DOHH2 (cell line): ENCODE data around the gene SEMA5A.

ENCODE experiments used
- H3F3A ChIP-seq: fragments of 200-600 bp; sonication (generic), shearing (Covaris generic); 2 replicates; pipeline ENCODE4 v1.6.0; 2016; ENCODE audit warnings: antibody characterized with exemption, mild to moderate bottlenecking; ENCODE audit not compliant: control insufficient read depth, insufficient read depth
- H3K27ac ChIP-seq: fragments of 200-600 bp; sonication (generic); 2 replicates; pipeline ENCODE4 v1.5.1; 2014; ENCODE audit warnings: low read depth, mild to moderate bottlenecking, low read length, moderate library complexity
- H3K27me3 ChIP-seq: fragments of 200-600 bp; sonication (generic); 2 replicates; pipeline ENCODE4 v1.6.1; 2014; ENCODE audit warnings: mild to moderate bottlenecking, low read length, mixed read lengths; ENCODE audit not compliant: control insufficient read depth
- H3K36me3 ChIP-seq: fragments of 200-600 bp; sonication (generic); 2 replicates; pipeline ENCODE4 v1.6.1; 2014; ENCODE audit warnings: mild to moderate bottlenecking, low read length, moderate library complexity, mixed read lengths; ENCODE audit not compliant: control insufficient read depth
- H3K4me1 ChIP-seq: fragments of 200-600 bp; sonication (generic); 2 replicates; pipeline ENCODE4 v1.6.1; 2014; ENCODE audit warnings: mild to moderate bottlenecking, low read length, mixed read lengths; ENCODE audit not compliant: control insufficient read depth
- H3K4me2 ChIP-seq: fragments of 200-600 bp; sonication (generic); 2 replicates; pipeline ENCODE4 v1.6.0; 2014; ENCODE audit warnings: mild to moderate bottlenecking, low read length, moderate library complexity
- H3K4me3 ChIP-seq: fragments of 200-600 bp; sonication (generic); 2 replicates; pipeline ENCODE4 v1.5.1; 2014; ENCODE audit warnings: mild to moderate bottlenecking, low read length, mixed read lengths
- H3K79me2 ChIP-seq: fragments of 200-600 bp; sonication (generic); 2 replicates; pipeline ENCODE4 v1.6.1; 2014; ENCODE audit warnings: mild to moderate bottlenecking, low read length, mixed read lengths; ENCODE audit not compliant: control insufficient read depth
- H3K9me2 ChIP-seq: fragments of 200-600 bp; sonication (generic); replicated peaks from 2 replicates; pipeline ENCODE4 v1.6.1; 2014; ENCODE audit warnings: mild to moderate bottlenecking, low read length, mixed read lengths; ENCODE audit not compliant: control insufficient read depth
- H3K9me3 ChIP-seq: fragments of 200-600 bp; sonication (generic); 2 replicates; pipeline ENCODE4 v1.6.1; 2014; ENCODE audit warnings: antibody characterized with exemption, low read length, mixed read lengths; ENCODE audit not compliant: control insufficient read depth, insufficient read depth
- H4K20me1 ChIP-seq: fragments of 200-600 bp; sonication (generic); 2 replicates; pipeline ENCODE4 v1.6.0; 2014; ENCODE audit warnings: low read depth, mild to moderate bottlenecking, antibody characterized with exemption, low read length, moderate library complexity; ENCODE audit not compliant: control insufficient read depth, insufficient read depth
- CTCF ChIP-seq: fragments of 200-600 bp; sonication (generic); IDR thresholded peaks from one replicate; pipeline ENCODE4 v1.5.1; 2014; ENCODE audit warnings: antibody characterized with exemption, mild to moderate bottlenecking, low read depth, low read length; ENCODE audit not compliant: poor library complexity, severe bottlenecking
- EZH2phosphoT487 ChIP-seq: fragments of 200-600 bp; sonication (generic); IDR thresholded peaks from 2 replicates; pipeline ENCODE4 v1.6.1; 2017; ENCODE audit warnings: borderline replicate concordance, mild to moderate bottlenecking, antibody characterized with exemption, low read length, moderate library complexity, mixed read lengths

The SEMA5A gene

GRCh38 chr5:9551567-9552537, 6.0 kb upstream of the SEMA5A start:
- no peaks in the 10 kb centered on the region for H3K79me2 ChIP-seq
- H3K4me2 ChIP-seq = no peak overlapping the region
- H4K20me1 ChIP-seq = no peaks in the 10 kb centered on the region

GRCh38 chr5:9549941-9550340, 4.1 kb upstream of the SEMA5A start:
- no peaks in the 10 kb centered on the region for H4K20me1 ChIP-seq
- no peaks in the 10 kb centered on the region for H3K9me2 ChIP-seq
- H3K79me2 ChIP-seq = no peaks in the 10 kb centered on the region
- H3K27me3 ChIP-seq = no peaks in the 10 kb centered on the region
- H3K4me3 ChIP-seq = no peak overlapping the region
- TF ChIP-seq EZH2phosphoT487 (no peak), CTCF (no peak)
- no peak overlapping the region for H3K27ac ChIP-seq
- no peaks in the 10 kb centered on the region for H3K36me3 ChIP-seq
- H3K4me1 ChIP-seq = no peaks in the 10 kb centered on the region
- peaks cover 3% of the 10 kb centered on the region; the same call in 1 of the 2 replicates for H3K9me3 ChIP-seq
- H3F3A ChIP-seq = no peaks in the 10 kb centered on the region
- no peak overlapping the region for H3K4me2 ChIP-seq

More at GRCh38 chr5:9551567-9552537, 6.0 kb upstream of the SEMA5A start:
- Histone ChIP-seq H3K9me3 (no peaks in the 10 kb centered on the region), H3K27ac (no peak overlapping the region), H3K4me3 (no peak overlapping the region), H3K4me1 (no peaks in the 10 kb centered on the region), H3F3A (no peaks in the 10 kb centered on the region), H3K36me3 (no peaks in the 10 kb centered on the region), H3K9me2 (no peaks in the 10 kb centered on the region), H3K27me3 (no peaks in the 10 kb centered on the region)
- TF ChIP-seq EZH2phosphoT487 (no peak), CTCF (no peak)

DNA sequence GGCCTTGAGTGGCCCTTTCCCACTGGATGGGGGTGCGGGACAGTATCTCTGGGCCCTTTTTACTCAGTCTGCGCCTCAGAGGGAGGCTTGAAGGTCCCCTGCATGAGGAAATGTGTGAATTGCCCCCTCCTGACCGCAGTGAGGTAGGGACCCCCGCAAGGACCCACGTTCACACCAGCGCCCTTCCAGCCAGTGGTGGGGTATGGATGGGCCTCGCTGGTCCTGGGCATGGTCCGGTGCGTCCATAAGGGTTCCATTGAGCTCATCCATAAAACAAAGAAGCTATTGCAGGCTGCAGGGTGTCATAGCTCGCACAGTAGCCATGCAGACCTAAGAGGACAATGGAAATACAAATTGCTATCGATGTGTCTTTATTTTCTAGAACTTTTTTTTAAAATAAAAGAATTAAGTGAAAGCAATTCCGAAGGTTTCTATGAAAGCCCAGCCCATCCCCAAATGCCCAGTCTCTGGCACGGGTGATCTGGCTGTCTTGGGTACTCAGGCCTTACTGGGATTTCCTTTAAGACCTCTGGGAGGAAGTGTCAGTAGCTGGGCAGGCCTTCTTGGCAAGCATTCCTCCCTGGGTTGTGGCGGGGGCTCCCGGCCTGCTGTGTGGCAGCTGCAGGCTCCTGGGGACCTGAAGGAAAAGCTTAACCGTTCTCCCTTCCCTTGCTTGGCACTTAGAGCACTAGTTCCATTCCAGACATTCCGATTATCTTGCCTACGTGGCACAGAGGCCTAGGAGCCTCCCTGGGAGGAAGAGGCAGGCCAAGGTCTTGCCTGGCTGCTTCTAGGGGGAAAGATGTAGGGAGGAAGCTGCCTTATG, 1.5 kb upstream of the SEMA5A start:
- Histone ChIP-seq H3K27me3 (no peaks in the 10 kb centered on the region), H3K9me2 (no peaks in the 10 kb centered on the region), H4K20me1 (no peaks in the 10 kb centered on the region), H3K4me2 (no peak overlapping the region), H3K4me3 (no peak overlapping the region), H3K27ac (no peak overlapping the region), H3K9me3 (peaks cover 3% of the 10 kb centered on the region; the same call in 1 of the 2 replicates), H3K36me3 (no peaks in the 10 kb centered on the region), H3K79me2 (no peaks in the 10 kb centered on the region), H3F3A (no peaks in the 10 kb centered on the region), H3K4me1 (no peaks in the 10 kb centered on the region)
- TF ChIP-seq EZH2phosphoT487 (no peak), CTCF (no peak)
